WTC11 (cell line): ENCODE results near the gene GPC6.

Experiments used
- MXD4 ChIP-seq: fragments of 250-450 bp; sonication (Bioruptor Pico); IDR thresholded peaks from 2 replicates; pipeline ENCODE4 v1.8.0; 2021; ENCODE audit warnings: mild to moderate bottlenecking, moderate library complexity, borderline replicate concordance
- NFE2L1 ChIP-seq: sonication (generic); formaldehyde crosslinking; IDR thresholded peaks from 2 replicates; pipeline ENCODE4 v1.8.1; 2023; ENCODE audit warnings: missing genetic modification reagents
- TP53 ChIP-seq: sonication (generic); formaldehyde crosslinking; IDR thresholded peaks from 2 replicates; pipeline ENCODE4 v1.8.1; 2023; ENCODE audit warnings: mild to moderate bottlenecking, missing genetic modification reagents
- TF ChIP-seq, protein P1 (sequence below): fragments of 200-600 bp; IDR thresholded peaks from 2 replicates; pipeline ENCODE4 v1.8.0; 2022; ENCODE audit warnings: antibody characterized with exemption
- TF ChIP-seq, protein P2 (sequence below): sonication (generic); formaldehyde crosslinking; IDR thresholded peaks from 2 replicates; pipeline ENCODE4 v1.8.0; 2022; ENCODE audit warnings: mild to moderate bottlenecking, missing genetic modification reagents

DNA sequence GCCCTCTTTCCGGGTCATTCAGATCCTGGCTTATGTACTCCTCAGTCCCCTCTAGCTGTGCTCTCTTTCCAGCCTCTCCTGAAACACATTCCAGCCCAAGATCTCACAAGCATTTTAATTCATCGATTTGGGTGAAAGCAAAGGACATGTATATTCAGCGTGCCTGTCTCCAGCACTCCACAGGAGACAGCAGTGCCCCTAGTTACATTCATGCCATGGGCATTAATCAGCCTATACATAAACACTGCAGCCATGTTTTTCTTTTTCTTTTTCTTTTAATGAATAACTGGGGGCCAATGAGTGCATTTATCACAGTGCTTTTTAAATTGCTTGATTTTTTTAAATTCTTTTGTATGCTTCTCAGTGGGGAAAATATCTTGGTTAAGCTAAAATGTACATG lies 1053.7 kb downstream of the GPC6 start:
- TF ChIP-seq, protein P1, sequence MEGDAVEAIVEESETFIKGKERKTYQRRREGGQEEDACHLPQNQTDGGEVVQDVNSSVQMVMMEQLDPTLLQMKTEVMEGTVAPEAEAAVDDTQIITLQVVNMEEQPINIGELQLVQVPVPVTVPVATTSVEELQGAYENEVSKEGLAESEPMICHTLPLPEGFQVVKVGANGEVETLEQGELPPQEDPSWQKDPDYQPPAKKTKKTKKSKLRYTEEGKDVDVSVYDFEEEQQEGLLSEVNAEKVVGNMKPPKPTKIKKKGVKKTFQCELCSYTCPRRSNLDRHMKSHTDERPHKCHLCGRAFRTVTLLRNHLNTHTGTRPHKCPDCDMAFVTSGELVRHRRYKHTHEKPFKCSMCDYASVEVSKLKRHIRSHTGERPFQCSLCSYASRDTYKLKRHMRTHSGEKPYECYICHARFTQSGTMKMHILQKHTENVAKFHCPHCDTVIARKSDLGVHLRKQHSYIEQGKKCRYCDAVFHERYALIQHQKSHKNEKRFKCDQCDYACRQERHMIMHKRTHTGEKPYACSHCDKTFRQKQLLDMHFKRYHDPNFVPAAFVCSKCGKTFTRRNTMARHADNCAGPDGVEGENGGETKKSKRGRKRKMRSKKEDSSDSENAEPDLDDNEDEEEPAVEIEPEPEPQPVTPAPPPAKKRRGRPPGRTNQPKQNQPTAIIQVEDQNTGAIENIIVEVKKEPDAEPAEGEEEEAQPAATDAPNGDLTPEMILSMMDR: no peak
- TF ChIP-seq NFE2L1 (no peak), TP53 (CRISPR knock-in tag) (no peak), MXD4 (CRISPR knock-in tag) (no peak)
- TF ChIP-seq, protein P2, sequence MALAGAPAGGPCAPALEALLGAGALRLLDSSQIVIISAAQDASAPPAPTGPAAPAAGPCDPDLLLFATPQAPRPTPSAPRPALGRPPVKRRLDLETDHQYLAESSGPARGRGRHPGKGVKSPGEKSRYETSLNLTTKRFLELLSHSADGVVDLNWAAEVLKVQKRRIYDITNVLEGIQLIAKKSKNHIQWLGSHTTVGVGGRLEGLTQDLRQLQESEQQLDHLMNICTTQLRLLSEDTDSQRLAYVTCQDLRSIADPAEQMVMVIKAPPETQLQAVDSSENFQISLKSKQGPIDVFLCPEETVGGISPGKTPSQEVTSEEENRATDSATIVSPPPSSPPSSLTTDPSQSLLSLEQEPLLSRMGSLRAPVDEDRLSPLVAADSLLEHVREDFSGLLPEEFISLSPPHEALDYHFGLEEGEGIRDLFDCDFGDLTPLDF: no peak
